Central memory CD8-positive, alpha-beta T cell (primary cell): Measurements from ENCODE around the gene IGSF3.

Source experiments
- ATAC-seq: fragments of 150-1000 bp; cut with Tn5 transposase; replicated peaks from 2 replicates; pipeline ENCODE4 v1.10.0; 2022; ENCODE audit warnings: mild to moderate bottlenecking, moderate FRiP score, moderate number of reproducible peaks; ENCODE audit not compliant: poor library complexity, severe bottlenecking; ENCODE audit errors: extremely low read depth
- DNase-seq, 2 donors: peaks; one replicate each; pipeline ENCODE4 v3.0.0; 2021; ENCODE audit warnings: low spot score in 2 of 2
- H3K27ac Mint-ChIP-seq: one replicate; pipeline ENCODE4 v1.8.0; 2022; ENCODE audit warnings: low read depth, mild to moderate bottlenecking, moderate library complexity, mixed read lengths
- H3K27me3 Mint-ChIP-seq: one replicate; pipeline ENCODE4 v1.8.0; 2022; ENCODE audit warnings: mixed read lengths
- H3K36me3 Mint-ChIP-seq: one replicate; pipeline ENCODE4 v1.8.0; 2022; ENCODE audit warnings: mild to moderate bottlenecking, moderate library complexity, mixed read lengths; ENCODE audit not compliant: insufficient read depth
- H3K4me1 Mint-ChIP-seq: one replicate; pipeline ENCODE4 v1.8.0; 2022; ENCODE audit warnings: mixed read lengths
- H3K4me3 Mint-ChIP-seq: one replicate; pipeline ENCODE4 v1.8.0; 2022; ENCODE audit warnings: mild to moderate bottlenecking, moderate library complexity, mixed read lengths
- H3K9me3 Mint-ChIP-seq: one replicate; pipeline ENCODE4 v1.8.0; 2022; ENCODE audit warnings: mixed read lengths

Gene IGSF3

DNA sequence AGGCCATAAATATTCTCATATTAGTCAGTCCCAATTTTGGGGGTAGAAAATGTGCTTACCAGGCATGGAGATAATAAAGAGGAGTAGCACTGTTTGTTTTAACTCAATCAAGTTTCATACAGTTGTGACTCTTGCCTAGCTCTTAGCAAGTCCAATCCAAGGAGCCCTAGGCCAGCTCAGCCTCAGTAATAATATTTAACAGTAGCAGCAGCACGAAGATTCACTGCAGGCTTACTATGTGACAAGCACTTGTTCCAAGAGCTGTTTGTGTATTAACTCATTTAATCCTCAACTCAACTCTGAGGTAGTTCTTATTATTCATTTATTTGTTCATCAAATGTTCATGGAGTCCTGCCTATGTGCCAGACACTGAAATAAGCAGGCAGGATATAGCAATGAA is 109.0 kb downstream of the IGSF3 start:
- H3K36me3 Mint-ChIP-seq, result peaks cover 5% of the 10 kb centered on the region
- DNase-seq (no peak), ATAC-seq (no peak)
- no peaks in the 10 kb centered on the region for H3K9me3 Mint-ChIP-seq
- H3K27ac Mint-ChIP-seq, result peak overlapping the region; percentile 81
- H3K27me3 Mint-ChIP-seq, result no peaks in the 10 kb centered on the region
- peak overlapping the region; percentile 65 for H3K4me3 Mint-ChIP-seq
- H3K4me1 Mint-ChIP-seq, result peaks cover 84% of the 10 kb centered on the region

DNA sequence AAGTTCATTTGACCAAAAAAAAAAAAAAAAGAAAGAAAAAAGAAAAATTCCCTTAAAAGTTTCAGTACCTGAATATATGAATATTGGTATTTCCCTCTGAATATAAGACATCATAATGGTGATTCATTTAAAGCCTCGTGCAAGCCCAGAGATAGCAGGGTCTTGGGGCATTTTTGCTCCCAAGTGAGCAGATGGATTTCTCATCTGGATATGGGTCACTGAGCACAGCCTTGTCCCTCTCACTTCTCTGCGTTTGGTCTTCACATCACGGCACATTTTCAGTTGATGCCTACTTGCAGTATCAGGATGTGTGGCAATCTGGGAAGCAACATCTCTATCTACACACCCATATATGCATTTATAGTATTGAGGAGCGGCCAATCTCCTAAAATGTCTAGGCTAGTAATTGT is 109.4 kb downstream of the IGSF3 start:
- H3K4me1 Mint-ChIP-seq, result peaks cover 88% of the 10 kb centered on the region
- no peak for ATAC-seq
- H3K36me3 Mint-ChIP-seq, result peaks cover 5% of the 10 kb centered on the region
- no peak overlapping the region for H3K4me3 Mint-ChIP-seq
- no peaks in the 10 kb centered on the region for H3K9me3 Mint-ChIP-seq
- DNase-seq, result no peak
- no peaks in the 10 kb centered on the region for H3K27me3 Mint-ChIP-seq
- H3K27ac Mint-ChIP-seq, result peak overlapping the region; percentile 81

DNA sequence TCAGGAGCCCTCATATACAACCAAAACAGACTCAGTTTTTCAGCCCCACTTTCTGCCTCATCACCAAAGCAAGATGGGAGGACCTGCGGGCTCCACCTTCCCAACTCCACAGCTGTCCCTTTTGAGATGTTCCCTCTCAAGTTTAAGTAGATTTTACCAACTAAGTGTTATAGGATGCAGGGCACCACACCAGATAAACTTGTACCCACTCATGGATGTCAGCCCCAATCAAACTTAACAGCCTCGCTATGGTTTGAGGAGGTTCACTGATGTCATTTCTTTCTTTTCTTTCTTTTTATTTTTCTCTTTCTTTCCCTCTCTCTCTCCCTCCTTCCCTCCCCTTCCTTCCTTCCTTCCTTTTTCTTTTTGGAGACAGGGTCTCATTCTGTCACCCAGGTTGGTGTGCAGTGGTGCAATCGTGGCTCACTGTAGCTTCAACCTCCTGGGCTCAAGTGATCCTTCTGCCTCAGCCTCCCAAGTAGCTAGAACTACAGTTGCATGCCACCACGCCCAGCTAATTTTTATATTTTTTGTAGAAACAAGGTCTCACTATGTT is 110.1 kb downstream of the IGSF3 start:
- H3K4me3 Mint-ChIP-seq, result peak overlapping the region; percentile 26
- no peak for ATAC-seq
- peak overlapping the region; percentile 81 for H3K27ac Mint-ChIP-seq

DNA sequence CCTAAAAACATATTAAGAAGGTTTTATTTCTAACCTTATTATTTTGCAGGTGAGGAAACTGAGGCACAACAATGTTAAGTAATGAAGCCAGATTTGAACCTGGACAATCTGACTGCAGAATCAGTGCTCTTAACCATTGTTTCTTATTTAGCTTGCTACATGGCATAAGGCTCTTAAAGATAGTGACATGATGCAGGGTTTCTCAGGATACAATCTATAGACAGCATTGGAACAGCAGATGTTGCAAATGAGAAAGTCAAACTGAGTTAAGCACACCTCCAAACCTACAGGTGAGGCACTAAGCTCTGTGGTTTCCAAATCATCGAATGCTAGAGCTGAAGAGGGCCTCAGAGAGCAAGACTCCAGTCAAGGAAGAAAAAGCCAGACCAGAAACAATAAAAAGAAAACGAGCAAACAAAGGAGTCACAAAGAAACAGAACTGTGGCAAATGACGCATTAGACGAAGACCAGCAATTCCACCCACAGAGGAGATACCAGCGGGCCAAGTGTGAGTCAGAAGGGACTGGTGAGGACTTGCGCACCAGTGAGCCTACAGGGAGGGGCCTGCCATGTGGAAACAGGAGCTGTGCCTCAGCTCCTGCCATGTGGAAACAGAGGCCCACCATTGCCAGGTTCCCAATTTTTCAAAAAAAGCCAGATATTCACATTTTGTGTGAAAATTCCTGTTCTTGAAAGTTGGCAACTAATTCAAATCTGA is 111.1 kb downstream of the IGSF3 start:
- no peaks in the 10 kb centered on the region for H3K27me3 Mint-ChIP-seq
- H3K36me3 Mint-ChIP-seq, result peaks cover 4% of the 10 kb centered on the region
- H3K27ac Mint-ChIP-seq, result peak overlapping the region; percentile 81
- DNase-seq (peak; percentile 31 to 71), ATAC-seq (peak; percentile 97)
- peaks cover 86% of the 10 kb centered on the region for H3K4me1 Mint-ChIP-seq
- no peaks in the 10 kb centered on the region for H3K9me3 Mint-ChIP-seq
- peak overlapping the region; percentile 16 for H3K4me3 Mint-ChIP-seq

More for the DNA sequence above, 110.1 kb downstream of the IGSF3 start:
- peaks cover 5% of the 10 kb centered on the region for H3K36me3 Mint-ChIP-seq
- H3K9me3 Mint-ChIP-seq, result no peaks in the 10 kb centered on the region
- H3K4me1 Mint-ChIP-seq, result peaks cover 84% of the 10 kb centered on the region
- DNase-seq, result no peak
- no peaks in the 10 kb centered on the region for H3K27me3 Mint-ChIP-seq

DNA sequence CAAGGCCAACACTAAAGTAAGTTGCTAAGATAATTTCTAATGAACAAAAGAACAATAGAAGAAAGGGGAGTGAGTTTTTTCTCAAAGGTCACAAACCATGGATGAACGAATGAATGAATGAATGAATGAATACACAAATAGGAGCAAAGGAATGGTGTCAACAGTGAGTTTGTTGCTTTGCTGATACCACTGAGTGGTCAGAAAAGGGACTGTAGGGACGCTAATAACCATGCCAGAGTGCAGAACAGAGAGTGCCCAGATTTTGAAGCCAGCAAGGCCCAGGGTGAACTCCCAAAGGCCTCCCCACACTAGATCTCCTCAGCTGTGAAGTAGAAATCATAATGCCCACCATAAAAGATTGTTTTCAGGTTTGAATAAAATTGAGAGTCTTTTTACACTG is 112.6 kb downstream of the IGSF3 start:
- Mint-ChIP-seq H3K4me3 (no peak overlapping the region), H3K27ac (peak overlapping the region; percentile 82), H3K9me3 (no peaks in the 10 kb centered on the region), H3K4me1 (peaks cover 83% of the 10 kb centered on the region), H3K27me3 (no peaks in the 10 kb centered on the region), H3K36me3 (peaks cover 7% of the 10 kb centered on the region)
- DNase-seq (no peak), ATAC-seq (no peak)

DNA sequence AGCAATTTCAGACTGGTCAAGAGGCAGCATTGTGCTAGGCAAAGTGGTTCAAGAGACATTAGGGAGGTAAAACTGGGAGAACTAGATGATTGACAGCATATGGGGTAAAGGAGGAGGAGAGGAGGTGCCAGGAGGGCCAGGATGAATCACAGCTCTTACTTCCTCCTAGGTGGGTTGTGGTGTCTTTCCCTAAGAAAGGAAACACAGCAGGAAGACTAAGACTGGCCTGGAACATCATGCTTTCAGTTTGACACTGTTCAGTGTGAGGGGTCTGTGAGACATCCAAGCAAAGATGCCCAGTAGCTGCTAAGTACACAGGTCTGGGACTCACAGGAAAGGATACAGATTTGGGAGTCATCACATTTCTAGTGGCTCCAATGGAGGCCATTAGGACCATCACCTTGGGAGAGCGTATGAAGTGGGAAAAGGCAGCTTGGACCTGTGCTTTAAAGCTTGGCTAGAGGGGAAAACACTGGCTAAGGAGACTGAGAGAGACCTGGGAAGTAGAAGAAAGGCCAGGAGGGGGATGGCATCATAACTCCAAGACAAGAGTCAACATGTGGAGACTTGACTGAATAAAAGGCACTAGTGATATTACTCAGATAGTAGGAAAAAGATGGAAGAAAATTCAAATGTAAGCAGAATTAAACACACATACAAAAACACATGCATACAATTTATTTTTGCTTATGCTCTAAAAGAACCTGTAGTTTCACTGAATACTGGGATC is 114.0 kb downstream of the IGSF3 start:
- peak overlapping the region; percentile 87 for H3K27ac Mint-ChIP-seq
- ATAC-seq (no peak), DNase-seq (no peak)
- peaks cover 77% of the 10 kb centered on the region for H3K4me1 Mint-ChIP-seq
- peaks cover 10% of the 10 kb centered on the region for H3K36me3 Mint-ChIP-seq
- H3K9me3 Mint-ChIP-seq, result no peaks in the 10 kb centered on the region
- peak overlapping the region; percentile 33 for H3K4me3 Mint-ChIP-seq
- no peaks in the 10 kb centered on the region for H3K27me3 Mint-ChIP-seq

DNA sequence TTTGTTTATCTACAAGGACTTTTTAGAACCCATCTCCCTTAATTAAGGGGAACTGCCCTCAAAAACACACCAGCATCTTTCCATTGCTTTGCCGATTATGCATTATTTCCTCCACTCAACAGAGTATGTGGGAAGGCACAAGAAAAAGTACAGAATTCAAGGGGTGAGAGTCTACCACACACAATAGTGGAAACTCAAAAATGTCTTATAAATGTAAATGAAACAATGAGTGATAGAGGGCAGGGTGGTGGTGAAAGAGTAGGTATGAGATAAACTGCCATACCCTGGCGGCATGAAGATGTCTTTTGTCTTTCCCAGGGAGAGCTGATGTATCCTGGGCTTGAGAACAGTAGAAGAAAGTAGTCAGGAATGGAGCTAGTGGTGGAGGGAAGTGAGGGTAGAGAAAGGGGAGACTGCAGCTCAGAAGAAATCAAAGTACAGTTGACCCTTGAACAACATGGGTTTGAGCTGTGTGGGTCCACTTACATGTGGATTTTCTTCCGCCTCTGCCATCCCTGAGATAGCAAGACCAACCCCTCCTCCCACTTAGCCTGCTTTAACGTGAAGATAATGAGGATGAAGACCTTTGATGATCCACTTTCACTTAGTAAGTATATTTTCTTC is 121.1 kb downstream of the IGSF3 start:
- ATAC-seq (no peak), DNase-seq (no peak)
- H3K27me3 Mint-ChIP-seq, result no peaks in the 10 kb centered on the region
- peaks cover 16% of the 10 kb centered on the region for H3K36me3 Mint-ChIP-seq
- H3K27ac Mint-ChIP-seq, result no peak overlapping the region
- H3K4me3 Mint-ChIP-seq, result no peak overlapping the region
- no peaks in the 10 kb centered on the region for H3K9me3 Mint-ChIP-seq
- peaks cover 72% of the 10 kb centered on the region for H3K4me1 Mint-ChIP-seq

DNA sequence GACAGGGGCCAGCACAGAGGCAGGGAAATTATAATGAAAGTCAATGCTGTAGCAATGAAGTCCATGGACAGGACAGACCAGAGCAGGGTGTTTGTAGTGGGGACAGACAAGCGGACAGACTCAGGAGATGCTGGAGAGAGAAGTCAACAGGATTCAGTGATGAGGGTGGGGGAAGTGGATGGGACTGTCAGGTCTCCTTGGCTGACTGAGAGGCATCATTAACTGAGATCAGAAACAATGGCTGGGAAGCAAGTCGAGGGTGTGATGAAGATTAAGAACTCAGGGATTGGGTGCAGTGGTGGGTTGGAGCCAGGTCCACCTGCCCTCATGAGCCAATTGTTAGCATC is 122.2 kb downstream of the IGSF3 start:
- H3K4me3 Mint-ChIP-seq, result no peak overlapping the region

DNA sequence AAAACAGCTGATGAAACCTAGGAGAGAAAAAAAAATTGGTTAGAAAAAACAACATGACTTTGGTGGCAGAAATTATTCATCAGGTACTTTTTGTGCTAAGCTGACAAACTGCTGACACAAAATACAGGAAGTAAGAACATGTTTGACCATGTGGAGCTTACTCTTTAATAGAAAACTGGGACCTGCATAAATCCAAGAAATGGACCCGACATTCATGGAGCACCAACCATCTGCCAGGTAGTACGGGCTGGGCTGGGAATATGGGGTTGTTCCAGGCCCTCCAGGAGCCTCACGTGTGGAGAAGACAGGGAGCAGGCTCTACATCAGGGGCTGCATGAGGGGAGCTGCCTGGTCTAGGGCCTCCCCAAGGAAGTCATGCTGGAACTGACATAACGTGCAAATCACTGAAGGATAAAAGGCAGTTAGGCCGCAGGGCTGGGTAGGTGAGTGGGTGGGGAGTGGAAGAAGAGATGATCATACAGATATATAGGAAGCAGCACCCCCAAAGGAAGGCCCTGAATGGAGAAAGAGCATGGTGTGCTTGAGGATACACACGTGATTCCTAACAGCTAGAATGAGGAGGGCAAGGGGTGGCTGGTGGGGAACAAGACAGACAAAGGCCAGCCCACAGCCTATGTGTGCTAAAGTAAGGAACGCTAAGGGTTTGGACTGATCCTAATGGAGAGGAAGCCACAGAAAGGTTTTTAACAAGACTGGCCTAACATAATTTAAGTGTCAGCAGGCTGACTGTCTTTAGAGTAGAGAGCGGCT is 122.8 kb downstream of the IGSF3 start:
- peaks cover 74% of the 10 kb centered on the region for H3K4me1 Mint-ChIP-seq
- H3K9me3 Mint-ChIP-seq, result no peaks in the 10 kb centered on the region
- no peak for ATAC-seq
- no peak for DNase-seq
- H3K27me3 Mint-ChIP-seq, result no peaks in the 10 kb centered on the region
- peak overlapping the region; percentile 86 for H3K27ac Mint-ChIP-seq
- no peak overlapping the region for H3K4me3 Mint-ChIP-seq
- peaks cover 13% of the 10 kb centered on the region for H3K36me3 Mint-ChIP-seq

More for the DNA sequence above, 122.2 kb downstream of the IGSF3 start:
- Mint-ChIP-seq H3K9me3 (no peaks in the 10 kb centered on the region), H3K4me1 (peaks cover 70% of the 10 kb centered on the region), H3K27ac (peak overlapping the region; percentile 86), H3K27me3 (no peaks in the 10 kb centered on the region), H3K36me3 (peaks cover 15% of the 10 kb centered on the region)
- ATAC-seq (no peak), DNase-seq (no peak)

DNA sequence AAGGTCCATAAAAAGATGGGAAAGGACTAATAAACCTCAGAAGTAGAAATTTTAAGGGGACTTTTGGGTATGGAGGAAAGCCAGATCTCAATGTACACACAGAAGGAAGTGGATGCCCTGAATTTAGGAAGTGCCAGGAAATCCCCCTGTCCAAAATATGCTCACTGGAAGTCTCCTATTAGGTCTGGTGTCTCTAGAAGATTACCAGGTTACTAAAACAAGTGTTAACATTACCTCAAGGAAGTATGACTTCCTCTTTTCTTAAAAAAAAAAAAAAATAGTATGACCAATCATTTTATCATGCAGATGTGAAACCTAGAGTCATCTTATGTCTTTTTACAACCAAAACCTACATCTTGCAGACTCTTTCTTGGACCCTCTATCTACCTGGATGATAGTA is 127.4 kb downstream of the IGSF3 start:
- Mint-ChIP-seq H3K27me3 (no peaks in the 10 kb centered on the region), H3K36me3 (peaks cover 25% of the 10 kb centered on the region), H3K9me3 (no peaks in the 10 kb centered on the region), H3K4me3 (peak overlapping the region; percentile 5), H3K27ac (peak overlapping the region; percentile 8), H3K4me1 (peaks cover 50% of the 10 kb centered on the region)
- ATAC-seq, result peak; percentile 69
- no peak for DNase-seq

DNA sequence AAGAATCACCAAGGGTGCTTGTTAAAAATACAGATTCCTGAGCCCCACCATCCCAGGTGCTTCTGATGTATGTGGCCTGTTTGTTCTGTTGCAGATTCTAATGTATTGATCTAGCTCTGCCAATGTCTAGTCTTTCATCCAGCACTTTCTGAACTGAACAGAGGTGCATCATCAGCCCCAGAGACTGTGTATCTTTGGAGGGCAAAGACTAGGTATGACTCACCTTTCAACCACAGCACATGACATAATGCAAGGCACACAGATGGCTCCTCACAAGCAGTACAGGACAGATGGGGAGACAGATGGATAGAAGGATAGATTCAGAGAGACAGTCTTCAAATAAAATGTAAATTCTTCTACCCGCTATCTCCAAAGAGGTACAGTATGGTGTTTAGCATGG is 129.0 kb downstream of the IGSF3 start:
- Mint-ChIP-seq H3K9me3 (no peaks in the 10 kb centered on the region), H3K4me3 (no peak overlapping the region), H3K27me3 (no peaks in the 10 kb centered on the region), H3K27ac (no peak overlapping the region), H3K4me1 (peaks cover 41% of the 10 kb centered on the region), H3K36me3 (peaks cover 31% of the 10 kb centered on the region)
- DNase-seq (no peak), ATAC-seq (peak; percentile 79)

DNA sequence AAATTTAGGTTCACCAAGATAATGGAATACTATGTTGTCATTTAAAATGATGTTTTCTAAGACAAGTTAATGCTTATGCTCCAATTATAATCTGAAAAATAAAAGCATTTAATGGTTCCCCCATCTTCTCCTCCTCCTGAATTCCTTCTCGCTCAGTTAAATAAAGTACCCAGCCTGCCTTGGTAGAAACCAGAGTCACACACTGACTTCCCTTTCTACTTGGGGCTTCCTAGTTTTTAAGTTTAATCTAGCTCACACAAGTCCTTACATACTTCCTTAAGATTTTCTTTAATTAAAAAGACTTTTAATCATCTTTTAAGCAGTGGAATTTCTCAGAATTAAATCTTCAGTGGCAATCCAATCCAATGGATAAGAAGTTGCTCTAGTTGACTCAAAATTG is 129.6 kb downstream of the IGSF3 start:
- Mint-ChIP-seq H3K9me3 (no peaks in the 10 kb centered on the region), H3K4me1 (peaks cover 36% of the 10 kb centered on the region), H3K27me3 (no peaks in the 10 kb centered on the region), H3K27ac (no peak overlapping the region), H3K36me3 (peaks cover 30% of the 10 kb centered on the region), H3K4me3 (no peak overlapping the region)
- DNase-seq, result no peak
- no peak for ATAC-seq
